Osteoblast (primary cell): ENCODE measurements around the gene ZNF106. TPM values are rescaled to one million over a fixed set of nuclear protein-coding genes. Genes with fewer than 3 reads are reported as not detected.
A peak's percentile ranks its signal among the peaks of the same experiment; 100 is the strongest.

Source experiments
- DNase-seq: peaks from one replicate; pipeline ENCODE4 v3.0.0; 2011; ENCODE audit warnings: low spot score, mixed read lengths; ENCODE audit not compliant: insufficient read length; ENCODE audit errors: missing footprints
- H2AFZ ChIP-seq: 2 replicates; pipeline ENCODE4 v1.6.0; 2011; ENCODE audit warnings: mild to moderate bottlenecking, low read length
- H3K27ac ChIP-seq: 2 replicates; pipeline ENCODE4 v1.5.1; 2011; ENCODE audit warnings: mild to moderate bottlenecking, low read depth, low read length, moderate library complexity
- H3K27me3 ChIP-seq: 2 replicates; pipeline ENCODE4 v1.6.0; 2012; ENCODE audit warnings: mild to moderate bottlenecking, control low read depth, inconsistent platforms, low read length, moderate library complexity; ENCODE audit not compliant: insufficient read depth
- H3K36me3 ChIP-seq: 2 replicates; pipeline ENCODE4 v1.5.1; 2011; ENCODE audit warnings: mild to moderate bottlenecking, low read length, control low read depth, moderate library complexity; ENCODE audit not compliant: insufficient read depth
- H3K4me1 ChIP-seq: 2 replicates; pipeline ENCODE4 v1.5.1; 2011; ENCODE audit warnings: mild to moderate bottlenecking, low read length, control low read depth, moderate library complexity; ENCODE audit not compliant: insufficient read depth
- H3K4me2 ChIP-seq: 2 replicates; pipeline ENCODE4 v1.6.0; 2011; ENCODE audit warnings: mild to moderate bottlenecking, low read length; ENCODE audit not compliant: insufficient read depth
- H3K4me3 ChIP-seq: fragments of 200-600 bp; sonication (generic); 3 replicates; pipeline ENCODE4 v1.5.1; 2012; ENCODE audit warnings: mild to moderate bottlenecking, low read length, inconsistent platforms; ENCODE audit not compliant: insufficient read depth
- H3K79me2 ChIP-seq: 2 replicates; pipeline ENCODE4 v1.6.0; 2012; ENCODE audit warnings: mild to moderate bottlenecking, low read length, control low read depth, inconsistent platforms; ENCODE audit not compliant: insufficient read depth
- H3K9me3 ChIP-seq: 2 replicates; pipeline ENCODE4 v1.5.1; 2011; ENCODE audit warnings: low read depth, low read length, control low read depth
- H4K20me1 ChIP-seq: 2 replicates; pipeline ENCODE4 v1.6.0; 2012; ENCODE audit warnings: mild to moderate bottlenecking, low read length, control low read depth; ENCODE audit not compliant: insufficient read depth
- CTCF ChIP-seq: IDR thresholded peaks from 2 replicates; pipeline ENCODE4 v1.5.1; 2011; ENCODE audit warnings: mild to moderate bottlenecking, low read depth, low read length, moderate library complexity; ENCODE audit errors: extremely low read depth
- total RNA-seq: library from RNA; depleted of rRNA; stranded (reverse); fragments of >200 nt; gene quantifications from 2 replicates; pipeline ENCODE4 v1.2.3, GENCODE V29; 2012

The ZNF106 gene
- 89.0 and 94.6 TPM in 2 replicates for total RNA-seq

- no peak for TF ChIP-seq CTCF
- Histone ChIP-seq H4K20me1 (peaks cover 11% of the 10 kb centered on the region), H3K4me3 (peak within 1 kb of the TSS; percentile 93), H3K27ac (peak within 1 kb of the TSS; percentile 100), H3K36me3 (no peaks in the 10 kb centered on the region), H3K4me2 (peak within 1 kb of the TSS; percentile 97), H3K4me1 (peaks cover 12% of the 10 kb centered on the region), H3K9me3 (no peaks in the 10 kb centered on the region), H2AFZ (peak within 1 kb of the TSS; percentile 97), H3K27me3 (no peaks in the 10 kb centered on the region), H3K79me2 (peaks cover 54% of the 10 kb centered on the region)
- peak; percentile 96 for DNase-seq
Observed at GRCh38 chr15:42490671-42491538, at the start of gene ZNF106. ZNF106 (minus strand) TSS chr15:42491141; CDS start chr15:42472289, 18,852 bp downstream.

- no peaks in the 10 kb centered on the region for H3K79me2 ChIP-seq
- no peak overlapping the region for H3K27ac ChIP-seq
- no peak overlapping the region for H3K4me3 ChIP-seq
- no peaks in the 10 kb centered on the region for H3K4me1 ChIP-seq
- H3K4me2 ChIP-seq: no peak overlapping the region
- no peak overlapping the region for H2AFZ ChIP-seq
- H3K36me3 ChIP-seq: peaks cover 37% of the 10 kb centered on the region
- H3K27me3 ChIP-seq: no peaks in the 10 kb centered on the region
- no peaks in the 10 kb centered on the region for H4K20me1 ChIP-seq
- no peak for DNase-seq
- H3K9me3 ChIP-seq: no peaks in the 10 kb centered on the region
- no peak for TF ChIP-seq CTCF
Observed at GRCh38 chr15:42533246-42533645, 42.3 kb upstream of the ZNF106 start.

GRCh38 chr15:42528970-42529369, 38.0 kb upstream of the ZNF106 start:
- peaks cover 49% of the 10 kb centered on the region for H3K36me3 ChIP-seq
- no peak for DNase-seq

More at GRCh38 chr15:42528970-42529369, 38.0 kb upstream of the ZNF106 start:
- no peak overlapping the region for H3K4me2 ChIP-seq
- H3K27me3 ChIP-seq: no peaks in the 10 kb centered on the region
- H3K79me2 ChIP-seq: no peaks in the 10 kb centered on the region
- no peaks in the 10 kb centered on the region for H3K9me3 ChIP-seq
- H3K27ac ChIP-seq: no peak overlapping the region
- H4K20me1 ChIP-seq: no peaks in the 10 kb centered on the region
- no peak overlapping the region for H2AFZ ChIP-seq
- H3K4me1 ChIP-seq: no peaks in the 10 kb centered on the region
- TF ChIP-seq CTCF: no peak
- no peak overlapping the region for H3K4me3 ChIP-seq
